ENCODE measurements around the gene GOPC. TPM values are rescaled to one million over a fixed set of nuclear protein-coding genes. Genes with fewer than 3 reads are reported as not detected.

The GOPC gene
- total RNA-seq, 1 donor from 2014 or later = 48.8 TPM

GRCh38 chr6:117602899-117603588, 733 bp upstream of the GOPC start:
- H3K4me1 Mint-ChIP-seq (ENCODE audit: low read depth) = peaks cover 21% of the 10 kb centered on the region
- H3K27ac Mint-ChIP-seq = peak overlapping the region; percentile 99
- no peaks in the 10 kb centered on the region for H3K27me3 Mint-ChIP-seq
- H3K36me3 Mint-ChIP-seq (ENCODE audit: insufficient read depth) = peaks cover 12% of the 10 kb centered on the region
- no peak for DNase-seq (ENCODE audit: low spot score, unreplicated experiment)
- TF ChIP-seq CTCF (IDR thresholded peaks at IDR 0.05; ENCODE audit: unreplicated experiment) = no peak
- peak overlapping the region; percentile 99 for H3K4me3 Mint-ChIP-seq (ENCODE audit: low read depth)
- H3K9me3 Mint-ChIP-seq (ENCODE audit: low read depth) = no peaks in the 10 kb centered on the region

GRCh38 chr6:117601811-117602150, 530 bp downstream of the GOPC start:
- peaks cover 23% of the 10 kb centered on the region for H3K36me3 Mint-ChIP-seq (ENCODE audit: insufficient read depth)
- H3K27ac Mint-ChIP-seq = peak overlapping the region; percentile 99
- peaks cover 4% of the 10 kb centered on the region for H3K9me3 Mint-ChIP-seq (ENCODE audit: low read depth)
- DNase-seq (ENCODE audit: low spot score, unreplicated experiment) = no peak
- H3K27me3 Mint-ChIP-seq = no peaks in the 10 kb centered on the region
- H3K4me1 Mint-ChIP-seq (ENCODE audit: low read depth) = peaks cover 21% of the 10 kb centered on the region
- H3K4me3 Mint-ChIP-seq (ENCODE audit: low read depth) = peak overlapping the region; percentile 99
- no peak for TF ChIP-seq CTCF (IDR thresholded peaks at IDR 0.05; ENCODE audit: unreplicated experiment)

GRCh38 chr6:117600008-117600743, 2.1 kb downstream of the GOPC start:
- H3K4me3 Mint-ChIP-seq (ENCODE audit: low read depth) = peak overlapping the region; percentile 99
- no peak for DNase-seq (ENCODE audit: low spot score, unreplicated experiment)
- no peak overlapping the region for H3K27ac Mint-ChIP-seq
- peaks cover 36% of the 10 kb centered on the region for H3K36me3 Mint-ChIP-seq (ENCODE audit: insufficient read depth)
- H3K9me3 Mint-ChIP-seq (ENCODE audit: low read depth) = peaks cover 12% of the 10 kb centered on the region
- peaks cover 21% of the 10 kb centered on the region for H3K4me1 Mint-ChIP-seq (ENCODE audit: low read depth)
- H3K27me3 Mint-ChIP-seq = no peaks in the 10 kb centered on the region
- TF ChIP-seq CTCF (IDR thresholded peaks at IDR 0.05; ENCODE audit: unreplicated experiment) = no peak

GRCh38 chr6:117597755-117598154, 4.6 kb downstream of the GOPC start:
- no peak for TF ChIP-seq CTCF (IDR thresholded peaks at IDR 0.05; ENCODE audit: unreplicated experiment)
- Mint-ChIP-seq H3K9me3 (ENCODE audit: low read depth) (peaks cover 12% of the 10 kb centered on the region), H3K4me3 (ENCODE audit: low read depth) (no peak overlapping the region), H3K4me1 (ENCODE audit: low read depth) (peaks cover 18% of the 10 kb centered on the region), H3K27me3 (no peaks in the 10 kb centered on the region), H3K27ac (no peak overlapping the region), H3K36me3 (ENCODE audit: insufficient read depth) (peaks cover 36% of the 10 kb centered on the region)
- no peak for DNase-seq (ENCODE audit: low spot score, unreplicated experiment)

- DNase-seq (ENCODE audit: low spot score, unreplicated experiment) = no peak
- Mint-ChIP-seq H3K27ac (no peak overlapping the region), H3K9me3 (ENCODE audit: low read depth) (peaks cover 12% of the 10 kb centered on the region), H3K4me3 (ENCODE audit: low read depth) (no peak overlapping the region), H3K4me1 (ENCODE audit: low read depth) (peaks cover 15% of the 10 kb centered on the region), H3K36me3 (ENCODE audit: insufficient read depth) (peaks cover 38% of the 10 kb centered on the region), H3K27me3 (no peaks in the 10 kb centered on the region)
- TF ChIP-seq CTCF (IDR thresholded peaks at IDR 0.05; ENCODE audit: unreplicated experiment) = no peak
These were observed 7.0 kb downstream of the GOPC start for GRCh38 chr6:117595099-117595923.

Measured in progenitor cell of endocrine pancreas (in vitro differentiated cells).